ENCODE results near the gene DCUN1D3. TPM values are rescaled to one million over a fixed set of nuclear protein-coding genes. Genes with fewer than 3 reads are reported as not detected.
A peak's percentile ranks its signal among the peaks of the same experiment; 100 is the strongest.
"Not testable (repeated sequence)": the region's sequence is repeated elsewhere in the genome, so short reads cannot be mapped to it uniquely, and the experiment has no call there.

DCUN1D3 gene
- total RNA-seq, 1 donor from 2014 or later = 16.5 TPM

DNA sequence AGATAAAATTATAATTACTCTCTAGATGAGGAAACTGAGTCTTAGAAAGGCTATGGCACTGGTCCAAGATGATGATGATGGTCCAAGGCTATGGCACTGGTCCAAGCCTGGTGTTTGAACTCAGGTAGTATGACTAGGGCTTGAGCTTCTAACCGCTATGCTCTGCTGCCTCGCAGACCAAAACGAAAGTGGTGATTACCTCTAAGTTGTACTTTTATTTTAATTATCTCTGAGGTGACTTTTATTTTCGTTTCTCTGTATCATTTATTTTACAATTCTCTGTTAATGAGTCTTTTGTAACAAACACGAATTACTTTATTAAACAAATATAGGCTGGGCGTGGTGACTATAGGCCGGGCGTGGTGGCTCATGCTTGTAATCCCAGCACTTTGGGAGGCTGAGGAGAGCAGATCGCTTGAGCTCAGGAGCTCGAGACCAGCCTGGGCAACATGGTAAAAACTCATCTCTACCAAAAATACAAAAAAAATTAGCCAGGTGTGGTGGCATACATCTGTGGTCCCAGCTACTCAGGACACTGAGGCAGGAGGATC, 88.2 kb downstream of the DCUN1D3 start:
- intact Hi-C loops (cut with micrococcal nuclease) = no loop called here
- ATAC-seq (no peak), DNase-seq (no peak)

DNA sequence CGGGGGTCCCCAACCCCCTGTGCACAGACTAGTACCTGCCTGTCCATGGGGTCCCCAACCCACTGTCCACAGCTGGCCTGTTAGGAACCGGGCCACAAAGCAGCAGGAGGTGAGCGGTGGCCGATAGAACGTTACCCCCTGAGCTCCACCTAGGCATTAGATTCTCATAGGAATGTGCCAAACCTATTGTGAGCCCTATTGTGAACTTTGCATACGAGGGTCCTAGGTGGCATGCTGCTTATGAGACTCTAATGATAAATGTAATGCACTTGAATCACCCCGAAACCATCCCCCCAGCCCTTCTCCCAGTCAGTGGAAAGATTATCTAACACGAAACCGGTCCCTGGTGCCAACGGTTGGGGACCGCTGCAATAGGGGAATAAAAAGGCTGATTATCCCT, 92.3 kb downstream of the DCUN1D3 start:
- DNase-seq = no peak
- intact Hi-C loops (cut with micrococcal nuclease) = no loop called here

DNA sequence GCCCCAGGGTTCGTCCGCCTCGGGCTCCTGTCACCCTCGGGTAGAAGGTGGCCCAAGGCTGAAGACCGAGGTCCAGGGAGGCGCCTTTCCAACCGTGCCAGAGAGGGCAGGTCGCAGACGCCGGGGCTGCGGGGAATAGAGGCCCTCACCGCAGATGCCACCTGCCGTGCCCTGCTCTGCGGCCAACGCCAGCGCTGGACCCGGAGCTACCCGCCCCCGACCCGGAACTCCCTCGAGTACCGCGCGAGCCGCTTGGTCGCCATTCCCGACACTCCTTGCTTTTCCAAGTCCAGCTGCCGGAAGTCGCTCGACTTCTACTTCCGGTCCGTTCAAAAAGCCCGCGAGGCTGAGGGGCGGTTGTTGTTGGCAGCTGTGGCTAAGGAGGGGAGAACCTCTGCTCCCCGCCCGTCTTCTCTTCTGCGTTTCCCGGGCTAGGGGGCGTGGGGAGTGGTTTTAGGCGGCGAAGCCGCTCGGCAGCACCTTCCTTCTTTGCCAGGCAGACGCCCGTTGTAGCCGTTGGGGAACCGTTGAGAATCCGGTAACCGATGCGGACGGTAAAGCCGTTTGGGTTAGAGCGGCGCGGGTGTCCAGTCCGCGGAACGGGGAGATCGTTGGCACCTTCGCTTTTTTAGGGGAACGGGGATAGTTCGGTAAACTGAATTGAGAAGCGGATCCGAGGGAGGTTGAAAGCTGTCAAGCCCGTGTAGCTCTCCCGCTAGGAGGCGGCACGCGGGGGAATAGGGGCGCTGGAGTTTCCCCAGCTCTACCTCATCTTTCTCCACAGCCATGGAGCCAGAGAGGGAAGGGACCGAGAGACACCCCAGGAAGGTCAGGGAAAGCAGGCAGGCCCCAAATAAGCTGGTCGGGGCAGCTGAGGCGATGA, 93.7 kb downstream of the DCUN1D3 start, which contains the start of the genes ERI2 and REXO5:
Gene ERI2, minus strand, starts transcription at position 305 of the 883 bp plus-strand sequence. Its CDS starts 42 bp downstream, at position 263.
Gene REXO5, plus strand, starts transcription at position 360 of the 883 bp plus-strand sequence. Its CDS starts 427 bp downstream, at position 787.
- intact Hi-C loops (cut with micrococcal nuclease) = no loop called here
- ATAC-seq (peak; percentile 95), DNase-seq (peak; percentile 92)

More for the DNA sequence above, 92.3 kb downstream of the DCUN1D3 start:
- ATAC-seq = no peak

DNA sequence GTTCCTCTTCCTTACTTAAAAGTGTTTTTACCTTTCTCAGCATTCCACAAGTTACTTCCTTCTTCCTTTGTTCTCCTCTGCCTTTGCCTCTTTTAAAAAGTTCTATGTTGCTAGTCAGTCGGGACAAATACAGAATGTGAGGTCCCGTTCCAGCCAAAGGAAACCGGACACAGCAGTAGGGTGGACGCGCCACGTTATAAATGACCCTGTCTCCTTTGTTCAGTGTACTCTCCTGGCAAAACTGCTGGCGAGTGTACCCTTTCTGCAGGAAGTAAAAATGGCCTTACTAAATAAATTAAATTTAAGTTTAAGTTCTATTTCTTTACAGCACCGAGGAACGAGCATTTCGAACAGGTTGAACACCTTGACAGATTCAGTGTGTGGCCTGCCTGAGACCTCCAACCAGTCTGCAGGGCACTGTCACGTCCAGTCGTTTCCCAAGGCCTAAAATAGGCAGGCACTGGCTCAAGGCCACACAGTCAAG, 94.4 kb downstream of the DCUN1D3 start:
- DNase-seq; intact Hi-C loops (cut with micrococcal nuclease): not testable (repeated sequence)
- peak; percentile 84 for ATAC-seq

Other genes with a start within 250 kb of the DCUN1D3 start
- 0.22 TPM for gene ACSM1, start 202.7 kb downstream of the DCUN1D3 start, total RNA-seq
- 17.5 TPM for gene THUMPD1, start 158.5 kb downstream of the DCUN1D3 start, total RNA-seq
- 9.2 TPM for gene ACSM3, start 136.3 kb downstream of the DCUN1D3 start, total RNA-seq
- 11.5 TPM for gene ERI2, start 93.9 kb downstream of the DCUN1D3 start, total RNA-seq
- 5.4 TPM for gene REXO5, start 93.8 kb downstream of the DCUN1D3 start, total RNA-seq
- 71.5 TPM for gene LYRM1, start 413 bp upstream of the DCUN1D3 start, total RNA-seq

All from left ventricle myocardium superior (tissue), 1 donor.